ENCODE results near the gene TBCCD1. TPM values are rescaled to one million over a fixed set of nuclear protein-coding genes. Genes with fewer than 3 reads are reported as not detected.
A peak's percentile ranks its signal among the peaks of the same experiment; 100 is the strongest.

The TBCCD1 gene
- total RNA-seq, 2 donors from 2014 or later, result 11.9 to 14.0 TPM

DNA sequence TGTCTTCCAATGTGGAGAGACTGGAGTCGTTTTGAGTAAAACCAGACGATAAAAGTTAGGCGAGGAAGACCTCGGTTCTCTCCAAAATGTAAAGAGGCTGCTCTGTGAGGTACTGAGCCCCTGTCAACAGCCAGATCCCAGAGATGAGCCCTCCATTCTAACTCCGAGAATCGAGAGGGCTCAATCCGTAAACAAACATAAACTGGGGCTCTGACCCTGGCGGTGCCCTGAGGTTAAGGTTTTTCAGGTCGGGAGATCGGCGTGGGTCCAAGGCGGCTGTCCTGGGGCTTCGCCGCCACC is 417 bp downstream of the TBCCD1 start:
- peak overlapping the region; percentile 97 for H3K4me3 ChIP-seq (ENCODE audit: low read length)
- TF ChIP-seq CTCF (conservative IDR thresholded peaks at IDR 0.05), result peak; percentile 27
- H3K27me3 Mint-ChIP-seq (ENCODE audit: insufficient read depth), result no peaks in the 10 kb centered on the region
- H3K27me3 ChIP-seq (ENCODE audit: control insufficient read depth, insufficient read depth, low read length, poor library complexity, severe bottlenecking), result no peaks in the 10 kb centered on the region
- H3K4me1 Mint-ChIP-seq, result peaks cover 16% of the 10 kb centered on the region
- H3K36me3 Mint-ChIP-seq (ENCODE audit: low read depth), result peaks cover 6% of the 10 kb centered on the region
- H3K27ac ChIP-seq (ENCODE audit: low read depth, low read length), result no peak overlapping the region
- WGBS, 2 experiments (ENCODE audit: insufficient coverage in 1 of 2, insufficient read length in 1 of 2), result 0% methylated on average over 12 to 14 of the region's 14 CpGs
- DNase-seq, result no peak
- H3K4me3 Mint-ChIP-seq, result peak overlapping the region; percentile 91
- H3K4me1 ChIP-seq (ENCODE audit: control insufficient read depth, insufficient read depth, low read length), result no peaks in the 10 kb centered on the region
- no peaks in the 10 kb centered on the region for H3K9me3 ChIP-seq (ENCODE audit: control insufficient read depth, low read length)
- H3K9me3 Mint-ChIP-seq, result no peaks in the 10 kb centered on the region
- H3K27ac Mint-ChIP-seq, result peak overlapping the region; percentile 95
- H3K36me3 ChIP-seq (ENCODE audit: control insufficient read depth, insufficient read depth, low read length), result peaks cover 1% of the 10 kb centered on the region
- H3K9ac ChIP-seq (ENCODE audit: extremely low read depth, low read length, poor library complexity, severe bottlenecking), result peak overlapping the region; percentile 61

GRCh38 chr3:186564586-186564985 is 2.6 kb downstream of the TBCCD1 start:
- Histone ChIP-seq H3K36me3 (ENCODE audit: control insufficient read depth, insufficient read depth, low read length) (no peaks in the 10 kb centered on the region), H3K9ac (ENCODE audit: extremely low read depth, low read length, poor library complexity, severe bottlenecking) (no peak overlapping the region), H3K27me3 (ENCODE audit: control insufficient read depth, insufficient read depth, low read length, poor library complexity, severe bottlenecking) (no peaks in the 10 kb centered on the region), H3K4me1 (ENCODE audit: control insufficient read depth, insufficient read depth, low read length) (no peaks in the 10 kb centered on the region), H3K9me3 (ENCODE audit: control insufficient read depth, low read length) (no peaks in the 10 kb centered on the region), H3K4me3 (ENCODE audit: low read length) (no peak overlapping the region), H3K27ac (ENCODE audit: low read depth, low read length) (no peak overlapping the region)
- no peaks in the 10 kb centered on the region for H3K27me3 Mint-ChIP-seq (ENCODE audit: insufficient read depth)
- no peaks in the 10 kb centered on the region for H3K9me3 Mint-ChIP-seq
- no peak overlapping the region for H3K27ac Mint-ChIP-seq
- TF ChIP-seq CTCF (conservative IDR thresholded peaks at IDR 0.05), result no peak
- no peak overlapping the region for H3K4me3 Mint-ChIP-seq
- no peak for DNase-seq
- peaks cover 9% of the 10 kb centered on the region for H3K4me1 Mint-ChIP-seq
- peaks cover 6% of the 10 kb centered on the region for H3K36me3 Mint-ChIP-seq (ENCODE audit: low read depth)

DNA sequence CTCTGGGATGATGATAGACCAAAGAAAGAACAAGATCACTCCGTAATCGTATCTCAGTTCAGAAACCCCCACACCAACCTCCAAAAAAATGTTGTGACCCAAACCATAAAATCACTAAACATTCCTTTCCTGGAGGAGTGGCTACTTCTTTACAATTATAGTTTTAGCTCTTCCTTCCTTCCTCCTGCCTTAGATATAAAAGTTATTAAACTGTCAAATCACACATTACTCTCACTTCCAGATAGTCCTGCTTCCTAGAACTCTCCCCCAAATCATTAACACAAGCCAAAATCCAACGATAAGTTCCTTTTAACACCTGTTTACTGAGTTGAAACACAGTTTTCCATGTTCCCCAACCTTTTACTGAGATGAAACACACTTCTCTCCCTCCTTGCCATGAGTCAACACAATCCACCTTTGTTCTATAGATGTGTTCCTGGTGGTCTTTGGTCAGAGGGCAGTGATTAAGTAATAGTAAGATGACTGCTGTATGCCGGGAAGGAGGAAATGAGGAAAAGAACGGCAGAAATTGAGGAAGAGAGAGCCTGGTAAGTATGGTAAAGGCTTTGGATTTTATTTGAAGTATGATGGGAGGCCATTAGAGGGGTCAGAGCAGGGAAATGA is 14.6 kb downstream of the TBCCD1 start:
- no peak for TF ChIP-seq CTCF (conservative IDR thresholded peaks at IDR 0.05)
- Histone ChIP-seq H3K4me1 (ENCODE audit: control insufficient read depth, insufficient read depth, low read length) (no peaks in the 10 kb centered on the region), H3K4me3 (ENCODE audit: low read length) (no peak overlapping the region), H3K36me3 (ENCODE audit: control insufficient read depth, insufficient read depth, low read length) (peaks cover 46% of the 10 kb centered on the region), H3K27ac (ENCODE audit: low read depth, low read length) (no peak overlapping the region), H3K9me3 (ENCODE audit: control insufficient read depth, low read length) (no peaks in the 10 kb centered on the region), H3K27me3 (ENCODE audit: control insufficient read depth, insufficient read depth, low read length, poor library complexity, severe bottlenecking) (no peaks in the 10 kb centered on the region), H3K9ac (ENCODE audit: extremely low read depth, low read length, poor library complexity, severe bottlenecking) (no peak overlapping the region)
- DNase-seq, result no peak
- Mint-ChIP-seq H3K9me3 (no peaks in the 10 kb centered on the region), H3K4me3 (no peak overlapping the region), H3K27me3 (ENCODE audit: insufficient read depth) (no peaks in the 10 kb centered on the region), H3K36me3 (ENCODE audit: low read depth) (peaks cover 29% of the 10 kb centered on the region), H3K27ac (no peak overlapping the region), H3K4me1 (no peaks in the 10 kb centered on the region)
- WGBS, 2 experiments (ENCODE audit: insufficient coverage in 1 of 2, insufficient read length in 1 of 2), result 93 to 96% methylated on average over 3 to 5 of the region's 5 CpGs
